Left ventricle myocardium superior (tissue), 1 donor: ENCODE measurements around the gene KRTAP4-7. TPM values are rescaled to one million over a fixed set of nuclear protein-coding genes. Genes with fewer than 3 reads are reported as not detected.
"Not testable (repeated sequence)": the region's sequence is repeated elsewhere in the genome, so short reads cannot be mapped to it uniquely, and the experiment has no call there.

Experiments used
- ATAC-seq: fragments of 200-7000 bp; cut with Tn5 transposase; one replicate; pipeline ENCODE4 v1.9.1; 2020; ENCODE audit warnings: mild to moderate bottlenecking, moderate library complexity
- DNase-seq: peaks from one replicate; pipeline ENCODE4 v3.0.0-alpha.2; 2020
- intact Hi-C: fragments of 100-400 bp; cut with micrococcal nuclease; formaldehyde crosslinking; loops from one replicate; pipeline ENCODE4 v1.11.0; 2022
- total RNA-seq: library from RNA; stranded (reverse); fragmentation: NEBNext Ultra II Directional; extraction: Animal tissue kit (Norgen Biotek cat#: 25700); gene quantifications from one replicate; pipeline ENCODE4 v1.2.1, GENCODE V29; 2021
- donor health status: DM: no; HTN: yes; CAD: no; lungs with severe emphysema.

The KRTAP4-7 gene
- total RNA-seq, 1 donor from 2014 or later, result not detected

GRCh38 chr17:41104386-41105038, 20.6 kb downstream of the KRTAP4-7 start:
- intact Hi-C loops, ATAC-seq, DNase-seq: not testable (repeated sequence)

GRCh38 chr17:41105347-41105746, 21.4 kb downstream of the KRTAP4-7 start, which contains the start of gene KRTAP4-9:
KRTAP4-9 (plus strand) TSS chr17:41105389; CDS start chr17:41105389, 0 bp downstream.
- DNase-seq, ATAC-seq, intact Hi-C loops: not testable (repeated sequence)

GRCh38 chr17:41107941-41108450, 24.0 kb downstream of the KRTAP4-7 start:
- ATAC-seq, result no peak

GRCh38 chr17:41108728-41109386, 24.9 kb downstream of the KRTAP4-7 start:
- DNase-seq, intact Hi-C loops, ATAC-seq: not testable (repeated sequence)

More at GRCh38 chr17:41107941-41108450, 24.0 kb downstream of the KRTAP4-7 start:
- intact Hi-C loops, result no loop called here
- no peak for DNase-seq

GRCh38 chr17:41111151-41111885, 27.4 kb downstream of the KRTAP4-7 start:
- no peak for ATAC-seq
- intact Hi-C loops, result no loop called here

GRCh38 chr17:41116297-41116696, 32.3 kb downstream of the KRTAP4-7 start:
- DNase-seq (no peak), ATAC-seq (no peak)
- intact Hi-C loops, result no loop called here

More at GRCh38 chr17:41111151-41111885, 27.4 kb downstream of the KRTAP4-7 start:
- no peak for DNase-seq

DNA sequence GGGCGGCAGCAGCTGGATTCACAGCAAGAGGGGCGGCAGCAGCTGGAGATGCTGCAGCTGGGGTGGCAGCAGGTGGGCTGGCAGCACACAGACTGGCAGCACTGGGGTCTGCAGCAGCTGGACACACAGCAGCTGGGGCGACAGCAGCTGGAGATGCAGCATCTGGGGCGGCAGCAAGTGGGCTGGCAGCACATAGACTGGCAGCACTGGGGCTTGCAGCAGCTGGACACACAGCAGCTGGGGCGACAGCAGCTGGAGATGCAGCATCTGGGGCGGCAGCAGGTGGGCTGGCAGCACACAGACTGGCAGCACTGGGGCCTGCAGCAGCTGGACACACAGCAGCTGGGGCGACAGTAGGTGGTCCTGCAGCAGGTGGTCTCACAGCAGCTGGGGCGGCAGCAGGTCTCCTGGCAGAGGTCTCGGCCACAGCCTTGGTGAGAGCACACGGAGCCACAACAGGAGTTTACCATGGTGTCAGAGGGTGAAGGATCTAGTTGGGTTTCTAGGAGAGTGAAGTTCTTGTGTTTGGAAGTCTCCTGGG, 34.0 kb downstream of the KRTAP4-7 start, which contains the start of gene KRTAP4-11:
KRTAP4-11 (minus strand) TSS at position 528 of the 541 bp plus-strand sequence; CDS start at position 470, 58 bp downstream.
- intact Hi-C loops, DNase-seq, ATAC-seq: not testable (repeated sequence)

DNA sequence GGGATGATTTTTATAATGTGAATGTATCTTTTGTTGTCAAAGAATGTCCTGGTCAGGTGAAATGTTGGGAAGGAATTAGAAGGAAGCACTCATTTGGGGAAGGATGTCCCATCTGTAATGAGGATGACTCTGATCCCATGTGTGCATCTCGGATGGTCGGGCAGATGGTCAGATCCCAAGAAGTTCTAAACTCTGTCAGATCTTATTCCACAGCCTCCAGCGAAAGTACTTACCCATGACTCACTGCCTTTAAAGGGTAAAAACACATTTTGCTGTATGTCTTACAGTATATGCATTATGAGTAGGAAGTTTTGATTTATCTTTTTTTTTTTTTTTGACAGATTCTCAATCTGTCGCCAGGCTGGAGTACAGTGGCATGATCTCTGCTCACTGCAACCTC, 34.8 kb downstream of the KRTAP4-7 start:
- intact Hi-C loops, result no loop called here
- ATAC-seq (no peak), DNase-seq (no peak)

- intact Hi-C loops, ATAC-seq, DNase-seq: not testable (repeated sequence)
These were observed 36.0 kb downstream of the KRTAP4-7 start for GRCh38 chr17:41119696-41120690.

DNA sequence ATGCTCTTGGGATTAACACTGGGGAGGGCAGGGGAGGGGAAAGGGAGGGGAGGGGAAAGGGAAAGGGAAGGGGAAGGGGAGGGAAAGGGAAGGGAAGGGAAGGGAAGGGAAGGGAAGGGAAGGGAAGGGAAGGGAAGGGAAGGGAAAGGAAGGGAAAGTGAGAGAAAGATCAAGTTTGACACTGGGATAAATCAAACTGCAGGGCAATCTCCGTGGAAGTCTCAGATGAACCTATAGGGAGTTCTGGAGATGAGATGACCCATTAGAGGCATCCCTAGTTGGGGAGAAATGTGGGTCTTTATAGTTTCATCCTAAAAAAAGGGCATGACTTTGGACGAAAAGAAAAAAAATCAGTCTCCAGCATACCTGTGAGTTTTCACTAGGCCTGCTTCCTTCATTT, 37.8 kb downstream of the KRTAP4-7 start:
- ATAC-seq (no peak), DNase-seq (no peak)
- intact Hi-C loops, result no loop called here

DNA sequence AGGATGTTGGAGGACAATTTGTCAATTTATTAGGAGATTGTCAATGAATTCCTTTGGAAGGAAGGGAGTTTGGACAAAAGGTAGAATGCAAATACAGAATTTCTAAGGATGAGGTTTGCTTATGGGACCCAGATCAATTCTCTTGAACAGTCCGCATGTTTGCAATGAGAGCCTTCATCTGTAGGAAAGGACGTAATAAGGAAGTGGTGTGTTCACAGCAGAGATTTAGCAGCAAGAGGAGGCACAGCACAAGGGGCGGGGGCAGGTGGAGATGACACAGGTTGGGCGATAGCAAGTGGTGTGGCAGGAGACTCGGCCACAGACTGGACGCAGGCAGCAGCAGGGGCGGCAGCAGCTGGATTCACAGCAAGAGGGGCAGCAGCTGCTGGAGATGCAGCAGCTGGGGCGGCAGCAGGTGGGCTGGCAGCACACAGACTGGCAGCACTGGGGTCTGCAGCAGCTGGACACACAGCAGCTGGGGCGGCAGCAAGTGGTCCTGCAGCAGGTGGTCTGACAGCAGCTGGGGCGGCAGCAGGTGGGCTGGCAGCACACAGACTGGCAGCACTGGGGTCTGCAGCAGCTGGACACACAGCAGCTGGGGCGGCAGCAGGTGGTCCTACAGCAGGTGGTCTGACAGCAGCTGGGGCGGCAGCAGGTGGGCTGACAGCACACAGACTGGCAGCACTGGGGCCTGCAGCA, 39.5 kb downstream of the KRTAP4-7 start:
- intact Hi-C loops, DNase-seq, ATAC-seq: not testable (repeated sequence)

DNA sequence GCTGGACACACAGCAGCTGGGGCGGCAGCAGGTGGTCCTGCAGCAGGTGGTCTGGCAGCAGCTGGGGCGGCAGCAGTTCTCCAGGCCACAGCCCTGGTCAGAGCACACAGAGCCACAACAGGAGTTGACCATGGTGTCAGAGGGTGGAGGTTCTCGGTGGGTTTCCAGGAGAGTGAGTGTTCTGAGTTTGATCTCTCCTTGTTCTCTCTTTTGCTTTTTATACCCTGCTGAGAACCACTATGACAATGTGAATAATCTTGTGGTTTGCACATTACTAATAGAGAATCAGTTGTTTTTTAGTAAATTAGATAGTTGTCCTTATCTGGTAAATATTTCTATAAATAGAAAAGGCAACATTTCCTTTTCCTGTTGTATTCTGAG, 40.0 kb downstream of the KRTAP4-7 start, which contains the start of gene KRTAP4-12:
KRTAP4-12 (minus strand) TSS at position 192 of the 381 bp plus-strand sequence; CDS start at position 132, 60 bp downstream.
- DNase-seq, intact Hi-C loops, ATAC-seq: not testable (repeated sequence)

GRCh38 chr17:41125064-41125463, 41.1 kb downstream of the KRTAP4-7 start:
- no peak for ATAC-seq
- DNase-seq, result no peak
- intact Hi-C loops, result no loop called here

GRCh38 chr17:41126412-41126811, 42.5 kb downstream of the KRTAP4-7 start:
- DNase-seq (no peak), ATAC-seq (no peak)
- intact Hi-C loops, result no loop called here

DNA sequence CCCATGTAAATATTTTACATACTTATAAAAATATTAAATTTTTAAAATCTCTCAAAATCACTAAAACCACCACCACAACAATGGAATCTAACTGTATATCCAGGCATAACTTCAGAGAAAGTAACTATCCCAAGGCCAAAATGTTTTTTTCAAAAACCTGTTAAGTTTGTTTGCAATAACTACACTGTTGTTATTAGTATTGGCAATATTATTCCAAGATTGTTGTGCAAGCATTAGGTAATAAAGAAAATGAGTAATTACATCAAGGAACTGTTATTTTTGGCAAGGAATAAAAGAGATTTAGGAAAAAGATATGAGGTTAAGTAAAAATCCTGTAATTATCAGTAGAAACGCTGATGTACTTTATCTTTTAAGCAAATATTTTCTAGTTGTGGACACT, 43.4 kb downstream of the KRTAP4-7 start:
- no peak for DNase-seq
- intact Hi-C loops, result no loop called here
- no peak for ATAC-seq

DNA sequence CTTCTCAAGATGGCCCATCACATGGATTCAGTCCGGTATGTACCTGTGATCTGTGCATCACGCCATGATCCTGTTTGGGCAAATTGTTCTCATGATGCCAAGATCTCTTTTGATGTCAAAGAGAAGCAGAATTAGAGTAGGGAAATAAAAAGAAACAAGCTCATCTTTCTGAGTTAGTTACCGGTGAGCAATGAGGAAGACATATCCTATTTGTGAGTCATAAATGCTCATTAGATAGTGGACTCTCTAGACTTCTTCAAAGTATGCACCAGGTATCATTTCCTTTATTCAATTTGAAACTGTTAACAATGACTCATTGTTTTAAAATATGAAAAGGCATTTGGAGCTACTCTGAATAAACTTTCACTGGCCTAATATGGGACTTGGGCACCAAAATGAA, 48.0 kb downstream of the KRTAP4-7 start:
- DNase-seq, result no peak

More for the DNA sequence above, 48.0 kb downstream of the KRTAP4-7 start:
- no peak for ATAC-seq
- intact Hi-C loops, result no loop called here
